ENCODE measurements around the gene WRNIP1. TPM values are rescaled to one million over a fixed set of nuclear protein-coding genes. Genes with fewer than 3 reads are reported as not detected.

Gene WRNIP1
- total RNA-seq, 1 donor from 2014 or later, result 34.6 TPM

DNA sequence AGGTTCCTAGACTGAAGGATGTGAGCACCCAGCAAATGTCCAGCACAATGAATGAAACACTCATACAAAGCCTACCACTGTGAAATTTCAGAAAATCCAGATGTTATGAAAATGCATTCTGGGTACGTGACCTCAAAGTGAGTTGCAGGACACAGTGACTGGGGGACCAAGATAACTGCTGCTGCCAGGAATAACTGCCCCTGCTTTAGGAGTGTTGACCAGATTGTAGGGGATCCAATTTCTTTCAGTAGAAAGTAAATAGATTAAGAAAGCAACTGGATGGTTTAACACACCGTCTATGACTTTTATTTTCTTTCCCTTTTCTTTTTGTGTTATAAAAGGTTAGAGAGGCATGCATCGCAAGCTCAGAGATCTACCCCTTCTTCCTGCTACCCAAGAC lies 44.0 kb upstream of the WRNIP1 start:
- DNase-seq (ENCODE audit: low spot score), result no peak
- Mint-ChIP-seq H3K36me3 (ENCODE audit: low read depth) (peaks cover 10% of the 10 kb centered on the region), H3K27ac (ENCODE audit: unreplicated experiment) (no peak overlapping the region), H3K4me1 (ENCODE audit: low read depth) (peaks cover 14% of the 10 kb centered on the region), H3K27me3 (ENCODE audit: low read depth) (no peaks in the 10 kb centered on the region), H3K4me3 (ENCODE audit: unreplicated experiment) (no peak overlapping the region), H3K9me3 (ENCODE audit: low read depth) (peaks cover 17% of the 10 kb centered on the region)
- TF ChIP-seq, protein P1, sequence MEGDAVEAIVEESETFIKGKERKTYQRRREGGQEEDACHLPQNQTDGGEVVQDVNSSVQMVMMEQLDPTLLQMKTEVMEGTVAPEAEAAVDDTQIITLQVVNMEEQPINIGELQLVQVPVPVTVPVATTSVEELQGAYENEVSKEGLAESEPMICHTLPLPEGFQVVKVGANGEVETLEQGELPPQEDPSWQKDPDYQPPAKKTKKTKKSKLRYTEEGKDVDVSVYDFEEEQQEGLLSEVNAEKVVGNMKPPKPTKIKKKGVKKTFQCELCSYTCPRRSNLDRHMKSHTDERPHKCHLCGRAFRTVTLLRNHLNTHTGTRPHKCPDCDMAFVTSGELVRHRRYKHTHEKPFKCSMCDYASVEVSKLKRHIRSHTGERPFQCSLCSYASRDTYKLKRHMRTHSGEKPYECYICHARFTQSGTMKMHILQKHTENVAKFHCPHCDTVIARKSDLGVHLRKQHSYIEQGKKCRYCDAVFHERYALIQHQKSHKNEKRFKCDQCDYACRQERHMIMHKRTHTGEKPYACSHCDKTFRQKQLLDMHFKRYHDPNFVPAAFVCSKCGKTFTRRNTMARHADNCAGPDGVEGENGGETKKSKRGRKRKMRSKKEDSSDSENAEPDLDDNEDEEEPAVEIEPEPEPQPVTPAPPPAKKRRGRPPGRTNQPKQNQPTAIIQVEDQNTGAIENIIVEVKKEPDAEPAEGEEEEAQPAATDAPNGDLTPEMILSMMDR (IDR thresholded peaks at IDR 0.05), result no peak

DNA sequence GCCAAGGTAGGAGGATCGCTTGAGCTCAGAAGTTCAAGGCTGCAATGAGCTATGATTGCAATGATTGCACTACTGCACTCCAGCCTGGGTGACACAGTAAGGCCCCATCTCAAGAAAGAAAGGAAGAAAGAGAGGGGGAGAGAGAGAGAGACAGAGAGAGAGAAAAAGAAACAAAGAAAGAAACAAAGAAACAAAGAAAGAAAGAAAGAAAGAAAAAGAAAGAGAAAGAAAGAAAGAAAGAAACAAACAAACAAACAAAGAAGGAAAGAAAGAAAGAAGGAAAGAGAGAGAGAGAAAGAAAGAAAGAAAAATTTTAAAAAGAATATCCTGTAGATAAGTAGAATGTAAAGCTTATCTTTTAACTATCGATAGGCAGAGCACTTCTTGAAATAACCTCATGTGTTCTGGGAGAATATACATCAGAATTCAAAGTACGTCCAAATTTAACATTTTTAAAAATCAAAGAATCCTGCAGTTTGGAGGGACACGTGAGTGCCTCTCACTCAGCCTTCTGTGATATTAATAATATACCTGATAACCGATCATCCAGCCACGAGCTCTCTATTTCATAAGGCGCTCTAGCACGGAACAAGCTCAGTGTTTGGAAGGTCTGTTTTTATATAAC lies 39.7 kb upstream of the WRNIP1 start:
- TF ChIP-seq, protein P1 (IDR thresholded peaks at IDR 0.05), result no peak
- Mint-ChIP-seq H3K4me3 (ENCODE audit: unreplicated experiment) (no peak overlapping the region), H3K4me1 (ENCODE audit: low read depth) (peaks cover 5% of the 10 kb centered on the region), H3K27ac (ENCODE audit: unreplicated experiment) (no peak overlapping the region), H3K36me3 (ENCODE audit: low read depth) (peaks cover 9% of the 10 kb centered on the region), H3K9me3 (ENCODE audit: low read depth) (peaks cover 13% of the 10 kb centered on the region), H3K27me3 (ENCODE audit: low read depth) (no peaks in the 10 kb centered on the region)
- no peak for DNase-seq (ENCODE audit: low spot score)

DNA sequence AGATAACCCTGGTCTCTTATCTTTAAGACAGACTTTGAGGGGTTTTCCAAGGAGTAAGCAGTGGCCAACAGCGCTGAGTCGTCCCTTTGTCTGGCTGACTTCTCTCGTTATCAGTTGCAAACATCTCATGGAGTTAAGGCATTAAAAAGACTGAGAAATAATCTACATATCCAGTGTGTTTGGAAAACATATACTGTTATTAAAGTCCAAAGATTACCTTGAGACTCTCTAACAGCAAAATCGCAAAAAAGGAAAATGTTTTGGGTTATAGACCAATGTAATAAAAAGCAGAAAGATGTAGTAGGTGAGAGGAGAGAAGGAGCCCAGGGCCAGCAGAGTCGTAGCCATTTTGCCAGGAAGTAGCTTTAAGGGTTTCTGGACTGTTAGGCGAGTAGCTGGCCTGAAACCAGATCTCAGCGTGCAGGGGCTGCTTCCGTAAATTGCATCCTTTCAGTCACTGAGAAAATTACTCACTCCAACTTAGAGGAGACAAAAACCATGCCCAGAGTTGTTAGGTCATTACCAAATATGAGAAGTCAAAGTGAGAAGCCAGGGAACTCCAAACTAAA lies 39.1 kb upstream of the WRNIP1 start:
- Mint-ChIP-seq H3K36me3 (ENCODE audit: low read depth) (peaks cover 9% of the 10 kb centered on the region), H3K27ac (ENCODE audit: unreplicated experiment) (no peak overlapping the region), H3K9me3 (ENCODE audit: low read depth) (peaks cover 13% of the 10 kb centered on the region), H3K4me1 (ENCODE audit: low read depth) (peaks cover 8% of the 10 kb centered on the region), H3K4me3 (ENCODE audit: unreplicated experiment) (no peak overlapping the region), H3K27me3 (ENCODE audit: low read depth) (no peaks in the 10 kb centered on the region)
- TF ChIP-seq, protein P1 (IDR thresholded peaks at IDR 0.05), result no peak
- DNase-seq (ENCODE audit: low spot score), result no peak

DNA sequence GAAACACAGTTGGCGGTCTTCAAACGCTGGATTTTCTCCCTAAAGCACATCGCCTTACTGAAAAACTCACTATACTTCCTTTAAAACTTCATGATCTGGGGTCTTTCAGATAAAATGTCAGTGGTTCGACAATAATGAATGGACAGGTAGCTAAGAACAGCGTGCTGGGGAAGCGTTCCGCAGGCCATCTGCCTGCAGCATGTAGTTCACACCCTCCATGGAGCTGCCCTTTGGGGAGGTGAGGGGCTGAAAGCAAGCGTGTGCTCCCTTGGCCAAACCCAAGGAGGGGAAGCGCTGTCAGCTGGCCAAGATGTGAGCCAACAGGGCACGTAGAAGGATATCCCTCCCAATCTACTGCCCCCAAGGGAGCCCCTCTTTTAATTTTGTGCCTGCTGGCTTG lies 35.3 kb upstream of the WRNIP1 start:
- no peaks in the 10 kb centered on the region for H3K27me3 Mint-ChIP-seq (ENCODE audit: low read depth)
- TF ChIP-seq, protein P1 (IDR thresholded peaks at IDR 0.05), result no peak
- DNase-seq (ENCODE audit: low spot score), result no peak
- peaks cover 21% of the 10 kb centered on the region for H3K4me1 Mint-ChIP-seq (ENCODE audit: low read depth)
- no peaks in the 10 kb centered on the region for H3K36me3 Mint-ChIP-seq (ENCODE audit: low read depth)
- H3K4me3 Mint-ChIP-seq (ENCODE audit: unreplicated experiment), result no peak overlapping the region
- H3K9me3 Mint-ChIP-seq (ENCODE audit: low read depth), result no peaks in the 10 kb centered on the region
- H3K27ac Mint-ChIP-seq (ENCODE audit: unreplicated experiment), result no peak overlapping the region

DNA sequence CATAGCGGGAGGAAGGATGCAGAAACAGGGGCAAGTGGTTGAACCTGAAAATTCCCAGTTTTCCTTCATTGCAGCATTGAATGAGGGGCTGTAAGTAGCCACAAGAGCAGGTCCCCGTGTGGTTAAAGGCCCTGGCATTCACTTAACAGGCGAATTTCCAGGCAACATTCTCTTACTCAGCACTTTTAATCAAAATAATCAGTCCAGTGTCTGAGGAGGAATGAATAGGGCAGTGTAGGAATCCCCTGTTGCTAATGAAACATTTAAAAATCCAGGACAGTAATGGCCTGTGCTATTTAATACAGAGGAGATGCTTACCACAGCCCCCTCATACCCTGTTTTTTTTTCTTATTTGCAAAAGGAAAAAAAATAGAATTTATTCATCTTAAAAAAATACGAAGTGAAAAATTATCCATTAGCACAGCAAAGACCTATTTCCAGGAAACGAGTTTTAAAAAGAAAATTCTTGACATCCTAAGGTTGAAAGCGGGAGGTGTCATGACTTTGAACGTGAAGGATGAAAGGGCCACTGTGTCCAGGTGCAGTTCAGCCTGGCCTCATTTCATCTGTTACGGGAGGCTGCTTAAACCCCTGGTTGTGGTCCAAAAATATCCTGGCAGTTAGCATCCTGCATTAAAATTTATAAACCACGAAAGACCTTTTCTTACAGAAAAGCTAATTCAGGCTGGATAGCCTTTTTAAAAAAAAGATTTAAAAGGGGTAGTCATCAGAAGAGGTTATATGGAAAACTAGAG lies 34.7 kb upstream of the WRNIP1 start:
- H3K27me3 Mint-ChIP-seq (ENCODE audit: low read depth), result no peaks in the 10 kb centered on the region
- no peak for DNase-seq (ENCODE audit: low spot score)
- no peak overlapping the region for H3K4me3 Mint-ChIP-seq (ENCODE audit: unreplicated experiment)
- TF ChIP-seq, protein P1 (IDR thresholded peaks at IDR 0.05), result no peak
- no peaks in the 10 kb centered on the region for H3K36me3 Mint-ChIP-seq (ENCODE audit: low read depth)
- H3K9me3 Mint-ChIP-seq (ENCODE audit: low read depth), result no peaks in the 10 kb centered on the region
- H3K27ac Mint-ChIP-seq (ENCODE audit: unreplicated experiment), result no peak overlapping the region
- peaks cover 23% of the 10 kb centered on the region for H3K4me1 Mint-ChIP-seq (ENCODE audit: low read depth)
